IMR-90 (cell line): Measurements from ENCODE around the gene UNC5B. TPM values are rescaled to one million over a fixed set of nuclear protein-coding genes. Genes with fewer than 3 reads are reported as not detected.

ENCODE experiments used
- ATAC-seq: fragments of 200-7000 bp; cut with Tn5 transposase; 2 replicates; pipeline ENCODE4 v1.9.1; 2020; ENCODE audit warnings: low read depth, mild to moderate bottlenecking, moderate library complexity
- BruUV-seq: library from RNA; stranded (reverse); fragments of 400-500 nt; replicated peaks from 2 replicates; lab custom pipeline; 2021; lab: Mats Ljungman, UMichigan
- CTCF ChIA-PET: fragments of 300-600 bp; formaldehyde crosslinking; extraction: SDS; loops from one replicate; lab custom pipeline; 2021; ENCODE audit warnings: antibody characterized with exemption; lab: Yijun Ruan, JAX
- POLR2A ChIA-PET: fragments of 300-600 bp; sonication (Branson Sonifier 250); formaldehyde crosslinking; loops from one replicate; lab custom pipeline; 2022; ENCODE audit warnings: antibody characterized with exemption; ENCODE audit not compliant: unreplicated experiment; lab: Charles Lee
- DNase-seq: peaks from one replicate; pipeline ENCODE4 v3.0.0; 2013
- H2AFZ ChIP-seq: replicated peaks from 2 replicates; pipeline ENCODE3; 2013; ENCODE audit warnings: low read length, mild to moderate bottlenecking; ENCODE audit not compliant: poor library complexity
- H2AK5ac ChIP-seq: 2 replicates; pipeline ENCODE4 v1.6.1; 2013; ENCODE audit warnings: low read depth, low read length, inconsistent platforms
- H2AK9ac ChIP-seq: replicated peaks from 2 replicates; pipeline ENCODE3; 2013; ENCODE audit warnings: mild to moderate bottlenecking, low read depth, low read length, moderate library complexity; ENCODE audit not compliant: poor library complexity
- H2BK120ac ChIP-seq: 2 replicates; pipeline ENCODE4 v1.6.1; 2013; ENCODE audit warnings: low read depth, low read length, inconsistent platforms
- H2BK15ac ChIP-seq: 3 replicates; pipeline ENCODE4 v1.6.1; 2013; ENCODE audit warnings: low read depth, low read length, inconsistent platforms
- H2BK20ac ChIP-seq: 2 replicates; pipeline ENCODE4 v1.6.1; 2013; ENCODE audit warnings: low read depth, mild to moderate bottlenecking, inconsistent platforms, low read length, moderate library complexity
- H2BK5ac ChIP-seq: 2 replicates; pipeline ENCODE4 v1.6.1; 2013; ENCODE audit warnings: mild to moderate bottlenecking, low read depth, low read length, inconsistent platforms; ENCODE audit not compliant: poor library complexity, severe bottlenecking
- H3K14ac ChIP-seq: replicated peaks from 2 replicates; pipeline ENCODE4 v1.6.1; 2013; ENCODE audit warnings: low read depth, low read length, inconsistent platforms
- H3K18ac ChIP-seq: 2 replicates; pipeline ENCODE4 v1.6.1; 2013; ENCODE audit warnings: low read depth, low read length, control low read depth
- H3K23ac ChIP-seq: 2 replicates; pipeline ENCODE4 v1.6.1; 2013; ENCODE audit warnings: low read depth, low read length, inconsistent platforms
- H3K27ac ChIP-seq: 2 replicates; pipeline ENCODE4 v1.5.1; 2013; ENCODE audit warnings: mild to moderate bottlenecking, control low read depth, low read length; ENCODE audit not compliant: insufficient read depth
- H3K27me3 ChIP-seq: 2 replicates; pipeline ENCODE4 v1.6.1; 2013; ENCODE audit warnings: low read length; ENCODE audit not compliant: control insufficient read depth, insufficient read depth
- H3K36me3 ChIP-seq: 2 replicates; pipeline ENCODE4 v1.6.1; 2013; ENCODE audit warnings: low read length, mixed read lengths; ENCODE audit not compliant: control insufficient read depth, insufficient read depth
- H3K4ac ChIP-seq: 2 replicates; pipeline ENCODE4 v1.6.1; 2013; ENCODE audit warnings: low read depth, low read length, inconsistent platforms
- H3K4me1 ChIP-seq: 2 replicates; pipeline ENCODE4 v1.6.1; 2013; ENCODE audit warnings: low read length, mixed read lengths; ENCODE audit not compliant: control insufficient read depth, insufficient read depth
- H3K4me2 ChIP-seq: 2 replicates; pipeline ENCODE4 v1.6.1; 2013; ENCODE audit warnings: low read depth, mild to moderate bottlenecking, control low read depth, low read length, moderate library complexity
- H3K4me3 ChIP-seq: 2 replicates; pipeline ENCODE4 v1.5.1; 2013; ENCODE audit warnings: low read depth, mild to moderate bottlenecking, control low read depth, low read length, moderate library complexity; ENCODE audit not compliant: insufficient read depth
- H3K56ac ChIP-seq: 2 replicates; pipeline ENCODE4 v1.6.1; 2013; ENCODE audit warnings: low read length, inconsistent platforms; ENCODE audit not compliant: insufficient read depth; ENCODE audit errors: extremely low read depth
- H3K79me1 ChIP-seq, 2 experiments: 2 replicates each; pipeline ENCODE4 v1.6.1; 2013; ENCODE audit warnings: low read length in 2 of 2, inconsistent platforms in 1 of 2, low read depth in 1 of 2
- H3K9ac ChIP-seq: 2 replicates; pipeline ENCODE4 v1.6.1; 2013; ENCODE audit warnings: low read depth, low read length, control low read depth
- H3K9me1 ChIP-seq: 2 replicates; pipeline ENCODE4 v1.6.1; 2013; ENCODE audit warnings: low read length, inconsistent platforms; ENCODE audit not compliant: insufficient read depth
- H3K9me3 ChIP-seq: 2 replicates; pipeline ENCODE4 v1.6.1; 2013; ENCODE audit warnings: low read length; ENCODE audit not compliant: control insufficient read depth, insufficient read depth
- H4K20me1 ChIP-seq: 2 replicates; pipeline ENCODE4 v1.6.1; 2013; ENCODE audit warnings: low read length, inconsistent platforms; ENCODE audit not compliant: insufficient read depth
- H4K5ac ChIP-seq: 2 replicates; pipeline ENCODE4 v1.6.1; 2013; ENCODE audit warnings: mild to moderate bottlenecking, low read depth, low read length, control low read depth
- H4K8ac ChIP-seq, 2 experiments: 2 replicates each; pipeline ENCODE4 v1.6.1; 2013; ENCODE audit warnings: low read depth in 2 of 2, low read length in 2 of 2, control low read depth in 1 of 2, inconsistent platforms in 1 of 2
- H4K91ac ChIP-seq: 2 replicates; pipeline ENCODE4 v1.6.1; 2013; ENCODE audit warnings: low read depth, low read length, inconsistent platforms; ENCODE audit not compliant: insufficient read depth
- CEBPB ChIP-seq: IDR thresholded peaks from 2 replicates; pipeline ENCODE4 v1.6.1; 2012; ENCODE audit warnings: low read depth, low read length, improper control_type of control experiment
- CTCF ChIP-seq: conservative IDR thresholded peaks from 2 replicates; pipeline ENCODE4 v1.5.1; 2012; ENCODE audit warnings: mild to moderate bottlenecking, low read depth, low read length, improper control_type of control experiment
- FOS ChIP-seq: fragments of 150-350 bp; IDR thresholded peaks from 2 replicates; pipeline ENCODE4 v1.6.1; 2016; ENCODE audit warnings: low read depth, low read length
- MAFK ChIP-seq: IDR thresholded peaks from 2 replicates; pipeline ENCODE4 v1.6.1; 2012; ENCODE audit warnings: low read depth, low read length, improper control_type of control experiment
- MAZ ChIP-seq: IDR thresholded peaks from 2 replicates; pipeline ENCODE4 v1.6.1; 2012; ENCODE audit warnings: low read depth, mild to moderate bottlenecking, low read length, improper control_type of control experiment, moderate library complexity, borderline replicate concordance
- RFX5 ChIP-seq: IDR thresholded peaks from 2 replicates; pipeline ENCODE4 v1.8.0; 2012; ENCODE audit warnings: low read depth, mild to moderate bottlenecking, low read length, moderate library complexity
- WGBS, 2 experiments: methylation state at CpG; one replicate each; pipeline versions ENCODE4 v1.1.5 to v1.1.7; 2013; ENCODE audit warnings: missing lambda C conversion rate in 2 of 2; ENCODE audit not compliant: insufficient read length in 1 of 2; ENCODE audit errors: extremely low coverage in 2 of 2; 5-methylcytosine and 5-hydroxymethylcytosine counted together
- dilution Hi-C: fragments of 300-500 bp; cut with HindIII; formaldehyde crosslinking; loops from one replicate; pipeline ENCODE4 v1.14.3; 2018; ENCODE audit warnings: low sequenced_read_pairs; ENCODE audit not compliant: unreplicated experiment
- in situ Hi-C: fragments of 300-500 bp; cut with MboI; formaldehyde crosslinking; loops from 3 replicates; pipeline ENCODE4 v1.14.3; 2019; ENCODE audit warnings: low sequenced_read_pairs, inconsistent platforms, mixed read lengths
- intact Hi-C: fragments of 100-400 bp; cut with micrococcal nuclease; formaldehyde crosslinking; loops from 2 replicates; pipeline ENCODE4 v1.10.0; 2022
- polyA plus RNA-seq, 3 experiments: library from polyadenylated mRNA; depleted of rRNA; stranded (reverse); fragments of >200 nt; gene quantifications; 2 replicates each; pipeline ENCODE4 v1.2.3, GENCODE V29; 2012; ENCODE audit warnings: low replicate concordance in 1 of 3
- total RNA-seq: library from RNA; depleted of rRNA; stranded (reverse); fragments of >200 nt; gene quantifications from 2 replicates; pipeline ENCODE4 v1.2.3, GENCODE V29; 2012

Gene UNC5B
- total and polyA plus RNA-seq, 2 of the 4 experiments (the other 2 are of a cell fraction) = 1.6 to 4.2 TPM

- no CpG with 5 or more reads among the region's 5 CpGs for WGBS, 2 experiments
- dilution Hi-C loops = no loop called here
These were observed 2.4 kb upstream of the UNC5B start for GRCh38 chr10:71209731-71210541.

More at GRCh38 chr10:71209731-71210541, 2.4 kb upstream of the UNC5B start:
- Histone ChIP-seq H3K27me3 (peaks cover 45% of the 10 kb centered on the region), H3K9me3 (no peaks in the 10 kb centered on the region), H3K9me1 (0 out of 2 replicates have a peak, but pooled peaks cover 3% of the 10 kb centered on the region), H3K4me2 (no peak overlapping the region), H4K20me1 (peaks cover 13% of the 10 kb centered on the region; the same call in 1 of the 2 replicates), H3K18ac (no peak overlapping the region), H2AK9ac (no peak overlapping the region), H2AK5ac (no peak overlapping the region), H3K56ac (no peak overlapping the region), H3K9ac (no peak overlapping the region), H4K5ac (no peak overlapping the region), H3K36me3 (no peaks in the 10 kb centered on the region), H2AFZ (no peak overlapping the region), H3K4ac (no peak overlapping the region; the same call in 1 of the 2 replicates), H2BK120ac (no peak overlapping the region), H3K4me3 (no peak overlapping the region), H3K14ac (no peak overlapping the region), H3K79me1 (peaks cover 6 to 14% of the 10 kb centered on the region in 2 experiments; a peak in 3 of 4 replicates), H3K27ac (no peak overlapping the region), H4K8ac (no peak overlapping the region), H2BK5ac (no peak overlapping the region), H3K23ac (no peak overlapping the region), H3K4me1 (peaks cover 3% of the 10 kb centered on the region), H4K91ac (no peak overlapping the region), H2BK15ac (no peak overlapping the region), H2BK20ac (no peak overlapping the region)
- BruUV-seq = no TSS peak
- in situ Hi-C loops = loop anchor here (5.0 kb wide), 1 partner anchor 57 kb away; no protein-coding TSS in a partner anchor
- intact Hi-C loops = loop anchor here (1.0 to 10.0 kb wide), 4 partner anchors 75 to 395 kb away; partner anchors contain the start of gene SGPL1
- TF ChIP-seq RFX5 (no peak), MAZ (no peak), CEBPB (no peak), FOS (no peak), CTCF (no peak), MAFK (no peak)
- ATAC-seq = no peak
- no peak for DNase-seq
- ChIA-PET CTCF (interaction anchor here (1.4 kb wide), 1 partner anchor 285 kb away, joined by 6 read pairs; no protein-coding TSS in a partner anchor), POLR2A (no interaction called here)
